ENCODE results near the gene HMMR. TPM values are rescaled to one million over a fixed set of nuclear protein-coding genes. Genes with fewer than 3 reads are reported as not detected.
A peak's percentile ranks its signal among the peaks of the same experiment; 100 is the strongest.

Gene HMMR
- total and polyA plus RNA-seq, 9 of the 15 experiments (the other 6 are each of a cell fraction or from before 2014, with no cell fraction given) = 74.9 to 133 (median 90.8) TPM

DNA sequence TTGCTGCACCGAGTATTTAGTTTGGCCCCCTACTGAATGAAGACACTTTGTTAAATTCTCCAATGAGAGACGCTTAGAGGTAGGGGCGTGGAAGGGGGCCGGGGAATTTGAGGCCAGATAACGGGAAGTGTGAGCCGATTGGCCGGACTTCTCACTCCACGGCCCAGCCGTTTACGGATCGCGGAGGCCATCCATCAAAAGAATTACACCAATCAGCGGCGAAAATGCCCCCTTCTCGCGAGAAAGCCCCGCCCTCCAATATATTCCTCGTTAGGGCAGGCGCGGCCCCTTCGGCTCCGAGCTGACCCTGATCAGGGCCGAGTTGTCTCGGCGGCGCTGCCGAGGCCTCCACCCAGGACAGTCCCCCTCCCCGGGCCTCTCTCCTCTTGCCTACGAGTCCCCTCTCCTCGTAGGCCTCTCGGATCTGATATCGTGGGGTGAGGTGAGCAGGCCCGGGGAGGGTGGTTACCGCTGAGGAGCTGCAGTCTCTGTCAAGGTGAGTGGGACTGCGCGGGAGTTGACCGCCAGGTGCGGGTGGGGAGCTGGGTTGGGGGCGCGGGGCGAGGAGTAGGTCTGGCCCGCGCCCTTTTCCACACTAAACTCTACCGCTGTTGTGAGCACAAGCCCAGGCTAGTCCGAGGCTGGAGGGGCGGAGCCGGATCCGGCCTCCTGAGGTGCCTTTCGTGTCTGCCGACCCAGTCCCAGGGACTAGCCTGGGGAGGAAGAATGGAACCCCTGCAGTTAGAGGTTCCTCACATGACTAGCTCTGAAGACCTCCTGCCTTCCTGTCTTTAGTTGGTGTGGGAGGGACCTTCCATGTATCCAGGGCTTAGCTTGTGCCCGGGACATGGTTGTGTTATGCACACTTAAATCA is 22.9 kb upstream of the HMMR start, which contains the start of gene CCNG1 (continued):
- TF ChIP-seq, protein P1, sequence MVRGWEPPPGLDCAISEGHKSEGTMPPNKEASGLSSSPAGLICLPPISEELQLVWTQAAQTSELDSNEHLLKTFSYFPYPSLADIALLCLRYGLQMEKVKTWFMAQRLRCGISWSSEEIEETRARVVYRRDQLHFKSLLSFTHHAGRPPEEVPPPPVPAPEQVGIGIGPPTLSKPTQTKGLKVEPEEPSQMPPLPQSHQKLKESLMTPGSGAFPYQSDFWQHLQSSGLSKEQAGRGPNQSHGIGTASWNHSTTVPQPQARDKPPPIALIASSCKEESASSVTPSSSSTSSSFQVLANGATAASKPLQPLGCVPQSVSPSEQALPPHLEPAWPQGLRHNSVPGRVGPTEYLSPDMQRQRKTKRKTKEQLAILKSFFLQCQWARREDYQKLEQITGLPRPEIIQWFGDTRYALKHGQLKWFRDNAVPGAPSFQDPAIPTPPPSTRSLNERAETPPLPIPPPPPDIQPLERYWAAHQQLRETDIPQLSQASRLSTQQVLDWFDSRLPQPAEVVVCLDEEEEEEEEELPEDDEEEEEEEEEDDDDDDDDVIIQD (CRISPR knock-in tag; IDR thresholded peaks at IDR 0.05) = no peak
- TF ChIP-seq ZNF143 (CRISPR knock-in tag; IDR thresholded peaks at IDR 0.05) (no peak), KHSRP (IDR thresholded peaks at IDR 0.05) (no peak), ZNF785 (CRISPR knock-in tag; IDR thresholded peaks at IDR 0.05) (no peak), BRCA1 (IDR thresholded peaks at IDR 0.05) (no peak), BRCA1 (CRISPR knock-in tag; IDR thresholded peaks at IDR 0.05) (no peak), PCBP1 (IDR thresholded peaks at IDR 0.05; ENCODE audit: low read depth, low read length, poor library complexity, severe bottlenecking) (no peak), ZNF561 (CRISPR knock-in tag; conservative IDR thresholded peaks at IDR 0.05) (no peak), GTF2A2 (tag; IDR thresholded peaks at IDR 0.05) (peak; percentile 58; the same call in 1 of the 2 replicates), OTX1 (CRISPR knock-in tag; IDR thresholded peaks at IDR 0.05) (no peak), NCOA6 (IDR thresholded peaks at IDR 0.05) (no peak), PTTG1 (tag; IDR thresholded peaks at IDR 0.05; ENCODE audit: low read depth) (no peak), CXXC5 (CRISPR knock-in tag; IDR thresholded peaks at IDR 0.05) (peak; percentile 70)
- TF ChIP-seq, protein P2, sequence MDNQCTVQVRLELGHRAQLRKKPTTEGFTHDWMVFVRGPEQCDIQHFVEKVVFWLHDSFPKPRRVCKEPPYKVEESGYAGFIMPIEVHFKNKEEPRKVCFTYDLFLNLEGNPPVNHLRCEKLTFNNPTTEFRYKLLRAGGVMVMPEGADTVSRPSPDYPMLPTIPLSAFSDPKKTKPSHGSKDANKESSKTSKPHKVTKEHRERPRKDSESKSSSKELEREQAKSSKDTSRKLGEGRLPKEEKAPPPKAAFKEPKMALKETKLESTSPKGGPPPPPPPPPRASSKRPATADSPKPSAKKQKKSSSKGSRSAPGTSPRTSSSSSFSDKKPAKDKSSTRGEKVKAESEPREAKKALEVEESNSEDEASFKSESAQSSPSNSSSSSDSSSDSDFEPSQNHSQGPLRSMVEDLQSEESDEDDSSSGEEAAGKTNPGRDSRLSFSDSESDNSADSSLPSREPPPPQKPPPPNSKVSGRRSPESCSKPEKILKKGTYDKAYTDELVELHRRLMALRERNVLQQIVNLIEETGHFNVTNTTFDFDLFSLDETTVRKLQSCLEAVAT (IDR thresholded peaks at IDR 0.05) = peak in 1 of 2 experiments; percentile 65; a peak in 1 of 4 replicates
- TF ChIP-seq, protein P3, sequence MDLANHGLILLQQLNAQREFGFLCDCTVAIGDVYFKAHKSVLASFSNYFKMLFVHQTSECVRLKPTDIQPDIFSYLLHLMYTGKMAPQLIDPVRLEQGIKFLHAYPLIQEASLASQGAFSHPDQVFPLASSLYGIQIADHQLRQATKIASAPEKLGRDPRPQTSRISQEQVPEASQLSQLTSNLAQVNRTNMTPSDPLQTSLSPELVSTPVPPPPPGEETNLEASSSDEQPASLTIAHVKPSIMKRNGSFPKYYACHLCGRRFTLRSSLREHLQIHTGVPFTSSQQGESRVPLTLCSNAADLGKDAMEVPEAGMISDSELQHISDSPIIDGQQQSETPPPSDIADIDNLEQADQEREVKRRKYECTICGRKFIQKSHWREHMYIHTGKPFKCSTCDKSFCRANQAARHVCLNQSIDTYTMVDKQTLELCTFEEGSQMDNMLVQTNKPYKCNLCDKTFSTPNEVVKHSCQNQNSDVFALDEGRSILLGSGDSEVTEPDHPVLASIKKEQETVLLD (IDR thresholded peaks at IDR 0.05) = no peak

All from K562 (cell line).